Activated B cell treated with CpG ODN at 0.5 μM for 24 hours (primary cell): ENCODE data around the gene NEGR1. TPM values are rescaled to one million over a fixed set of nuclear protein-coding genes. Genes with fewer than 3 reads are reported as not detected.

Experiments used
- ATAC-seq: fragments of 200-7000 bp; cut with Tn5 transposase; one replicate; pipeline ENCODE4 v1.10.0; 2021; ENCODE audit warnings: low read depth, mild to moderate bottlenecking, moderate library complexity
- CTCF ChIA-PET: fragments of 350-600 bp; sonication (Branson Sonifier 250); formaldehyde crosslinking; loops from one replicate; lab custom pipeline; 2021; ENCODE audit warnings: antibody characterized with exemption; lab: Charles Lee
- POLR2A ChIA-PET: fragments of 350-600 bp; sonication (Branson Sonifier 250); formaldehyde crosslinking; loops from one replicate; lab custom pipeline; 2021; ENCODE audit warnings: antibody characterized with exemption; lab: Charles Lee
- DNase-seq: peaks from one replicate; pipeline ENCODE4 v3.0.0; 2022
- H3K27ac Mint-ChIP-seq: one replicate; pipeline ENCODE4 v1.8.0; 2020; ENCODE audit warnings: mixed read lengths
- H3K27me3 Mint-ChIP-seq: one replicate; pipeline ENCODE4 v1.8.0; 2021; ENCODE audit warnings: mixed read lengths
- H3K36me3 Mint-ChIP-seq: one replicate; pipeline ENCODE4 v1.8.0; 2021; ENCODE audit warnings: low read depth, mixed read lengths
- H3K4me1 Mint-ChIP-seq: one replicate; pipeline ENCODE4 v1.8.0; 2021; ENCODE audit warnings: mixed read lengths
- H3K4me3 Mint-ChIP-seq: one replicate; pipeline ENCODE4 v1.8.0; 2020; ENCODE audit warnings: mild to moderate bottlenecking, mixed read lengths
- H3K9me3 Mint-ChIP-seq: one replicate; pipeline ENCODE4 v1.8.0; 2020; ENCODE audit warnings: mixed read lengths
- CTCF ChIP-seq: fragments of 200-600 bp; IDR thresholded peaks from one replicate; pipeline ENCODE4 v1.8.0; 2022; ENCODE audit warnings: antibody characterized with exemption, mild to moderate bottlenecking
- intact Hi-C: fragments of 100-400 bp; cut with micrococcal nuclease; formaldehyde crosslinking; loops from one replicate; pipeline ENCODE4 v1.15.1; 2024
- total RNA-seq: library from RNA; stranded (reverse); gene quantifications from 2 replicates; pipeline ENCODE4 v1.2.3, GENCODE V29; 2022

Gene NEGR1
- total RNA-seq, 1 donor from 2014 or later: not detected

DNA sequence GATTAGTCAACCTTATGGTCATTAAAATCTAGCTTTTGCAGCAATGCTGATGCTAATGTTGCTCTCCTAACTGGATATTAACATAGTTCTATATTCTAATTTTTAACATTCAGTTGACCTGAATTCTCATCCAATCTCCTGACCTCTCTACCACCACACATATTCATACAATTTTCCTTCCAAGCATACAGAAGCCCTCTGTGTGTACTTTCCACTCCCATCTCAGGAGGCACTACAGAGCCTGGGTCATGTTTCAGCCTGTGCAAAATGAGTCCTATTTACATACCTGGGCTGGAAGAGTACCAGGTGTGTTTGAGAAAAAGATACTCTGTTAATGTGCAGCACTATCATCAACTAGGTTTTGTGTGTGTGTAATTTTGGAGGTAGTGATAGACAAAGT lies 486.3 kb downstream of the NEGR1 start:
- no peak for TF ChIP-seq CTCF
- Mint-ChIP-seq H3K27ac (no peak overlapping the region), H3K27me3 (no peaks in the 10 kb centered on the region), H3K9me3 (no peaks in the 10 kb centered on the region), H3K4me3 (no peak overlapping the region), H3K36me3 (no peaks in the 10 kb centered on the region), H3K4me1 (no peaks in the 10 kb centered on the region)
- no peak for DNase-seq
- no peak for ATAC-seq
- CTCF ChIA-PET: no interaction called here
- intact Hi-C loops: no loop called here
- POLR2A ChIA-PET: no interaction called here

DNA sequence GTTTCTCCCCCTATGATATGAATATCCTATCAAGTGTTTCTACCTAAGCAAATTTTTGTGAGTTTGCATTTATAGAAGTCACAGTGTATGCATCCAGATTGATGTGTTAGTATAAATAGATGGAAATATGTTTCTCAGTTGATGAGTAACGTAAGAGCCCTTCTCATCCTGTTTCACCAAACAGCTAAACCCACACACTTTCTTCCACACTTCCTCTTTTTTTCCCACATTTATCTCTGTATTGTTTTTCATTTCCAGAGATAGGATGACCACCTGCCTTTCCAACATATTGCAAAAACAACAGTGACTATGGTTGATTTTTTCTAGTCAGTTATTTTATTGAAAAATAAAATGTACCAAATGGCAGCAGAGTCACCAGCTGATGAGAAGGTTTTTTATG lies 490.1 kb downstream of the NEGR1 start:
- ATAC-seq: no peak
- H3K36me3 Mint-ChIP-seq: no peaks in the 10 kb centered on the region
- CTCF ChIA-PET: no interaction called here

DNA sequence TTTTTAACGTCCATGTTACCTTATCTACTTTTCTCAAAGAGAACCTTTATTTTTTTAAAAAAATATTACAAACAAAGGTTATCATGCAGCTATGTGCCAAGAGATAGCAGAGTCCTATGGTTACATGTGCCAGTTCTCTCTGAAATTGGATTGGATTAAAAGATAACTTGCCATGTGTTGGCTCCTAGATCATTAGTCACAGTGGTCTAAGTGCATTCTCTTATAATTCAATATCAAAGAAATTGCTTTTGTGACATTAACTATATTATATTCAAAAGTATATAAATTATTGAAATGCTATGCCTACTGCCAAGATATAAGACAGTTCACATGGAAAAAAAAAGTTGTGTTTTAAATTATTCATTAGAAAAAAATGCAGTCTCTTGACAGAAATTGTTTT lies 494.2 kb downstream of the NEGR1 start:
- Mint-ChIP-seq H3K4me1 (no peaks in the 10 kb centered on the region), H3K36me3 (no peaks in the 10 kb centered on the region), H3K27me3 (no peaks in the 10 kb centered on the region), H3K9me3 (no peaks in the 10 kb centered on the region), H3K4me3 (no peak overlapping the region), H3K27ac (no peak overlapping the region)
- POLR2A ChIA-PET: no interaction called here
- CTCF ChIA-PET: no interaction called here
- intact Hi-C loops: no loop called here
- no peak for TF ChIP-seq CTCF
- DNase-seq (no peak), ATAC-seq (no peak)

More for the DNA sequence above, 490.1 kb downstream of the NEGR1 start:
- H3K27ac Mint-ChIP-seq: no peak overlapping the region
- no peaks in the 10 kb centered on the region for H3K27me3 Mint-ChIP-seq
- POLR2A ChIA-PET: no interaction called here
- intact Hi-C loops: no loop called here
- H3K9me3 Mint-ChIP-seq: no peaks in the 10 kb centered on the region
- no peaks in the 10 kb centered on the region for H3K4me1 Mint-ChIP-seq
- DNase-seq: no peak
- no peak for TF ChIP-seq CTCF
- no peak overlapping the region for H3K4me3 Mint-ChIP-seq

- POLR2A ChIA-PET: no interaction called here
- no peak for TF ChIP-seq CTCF
- CTCF ChIA-PET: no interaction called here
- intact Hi-C loops: no loop called here
- no peak for DNase-seq
- ATAC-seq: no peak
- Mint-ChIP-seq H3K36me3 (no peaks in the 10 kb centered on the region), H3K27ac (no peak overlapping the region), H3K4me1 (no peaks in the 10 kb centered on the region), H3K4me3 (no peak overlapping the region), H3K27me3 (no peaks in the 10 kb centered on the region), H3K9me3 (no peaks in the 10 kb centered on the region)
Observed at GRCh38 chr1:71787699-71788098, 494.6 kb downstream of the NEGR1 start.

DNA sequence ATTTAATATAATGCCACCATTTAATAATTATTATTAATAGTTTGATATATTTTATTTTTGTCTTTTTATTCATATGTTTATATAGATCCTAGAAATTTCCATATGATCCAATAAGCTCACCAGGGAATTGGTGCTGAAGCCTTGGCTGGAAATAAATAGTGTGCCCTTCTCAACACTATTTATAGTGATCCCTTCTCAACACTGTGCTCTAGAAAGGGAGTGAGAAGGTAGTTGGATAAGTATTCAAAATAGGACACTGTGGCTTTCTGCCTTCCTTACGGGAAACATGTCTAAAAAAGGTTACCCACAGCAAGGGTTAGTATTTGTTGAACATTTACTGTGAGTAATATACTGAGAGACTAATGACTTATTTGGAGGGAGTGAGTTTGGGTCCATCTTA lies 496.1 kb downstream of the NEGR1 start:
- DNase-seq: no peak
- Mint-ChIP-seq H3K27me3 (no peaks in the 10 kb centered on the region), H3K4me1 (no peaks in the 10 kb centered on the region), H3K9me3 (no peaks in the 10 kb centered on the region), H3K36me3 (no peaks in the 10 kb centered on the region), H3K27ac (no peak overlapping the region), H3K4me3 (no peak overlapping the region)
- intact Hi-C loops: no loop called here
- no peak for TF ChIP-seq CTCF
- no peak for ATAC-seq
- CTCF ChIA-PET: interaction anchor here (0.7 kb wide), 1 partner anchor 17 kb away, joined by 4 read pairs; no protein-coding TSS in a partner anchor
- POLR2A ChIA-PET: no interaction called here
